IPS-18c (cell line): ENCODE measurements around the gene LDHAL6A.

Experiments
- H3K4me3 ChIP-seq: 2 replicates; pipeline ENCODE4 v1.7.0; 2013; ENCODE audit warnings: low read depth, mild to moderate bottlenecking, low read length, moderate library complexity; ENCODE audit not compliant: insufficient read depth
- H3K9me3 ChIP-seq: one replicate; pipeline ENCODE4 v1.6.1; 2013; ENCODE audit warnings: mild to moderate bottlenecking, low read length, moderate library complexity; ENCODE audit not compliant: control insufficient read depth, insufficient read depth

Gene LDHAL6A

GRCh38 chr11:18526521-18527296 is 71.1 kb downstream of the LDHAL6A start, which contains the start of gene TSG101:
TSS of gene TSG101 (minus strand) at chr11:18526942. CDS start at chr11:18526816, 126 bp downstream.
- H3K9me3 ChIP-seq: no peaks in the 10 kb centered on the region
- H3K4me3 ChIP-seq: peak within 1 kb of the TSS; percentile 76

- H3K4me3 ChIP-seq: peak overlapping the region; percentile 76
- H3K9me3 ChIP-seq: no peaks in the 10 kb centered on the region
Measured at GRCh38 chr11:18527512-18527911, 71.9 kb downstream of the LDHAL6A start.
